ENCODE measurements around the gene DGKD. TPM values are rescaled to one million over a fixed set of nuclear protein-coding genes. Genes with fewer than 3 reads are reported as not detected.

DGKD gene
- total and polyA plus RNA-seq, 9 of the 15 experiments (the other 6 are each of a cell fraction or from before 2014, with no cell fraction given): 0.52 to 29.5 (median 10.6) TPM

DNA sequence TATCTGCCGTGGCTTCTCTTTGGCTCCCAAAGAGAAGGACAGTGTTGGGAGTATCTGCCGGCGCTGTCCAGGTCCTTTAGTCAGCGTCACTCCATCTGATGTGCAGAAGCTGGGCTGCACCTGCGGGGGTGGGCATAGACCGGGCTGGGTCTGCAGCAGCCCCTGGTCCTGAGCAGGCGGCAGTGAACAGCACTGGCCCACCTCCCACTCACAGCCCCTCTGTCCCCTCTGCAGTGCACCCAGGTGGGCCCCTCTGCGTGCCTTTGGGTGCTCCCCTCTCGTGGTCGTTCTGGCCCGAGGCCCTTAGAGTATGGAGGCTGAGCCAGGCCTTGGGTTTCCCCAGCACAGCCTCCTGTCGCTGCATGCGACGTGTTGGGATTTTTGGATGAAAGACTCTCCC, 116.5 kb downstream of the DGKD start (continued):
- TF ChIP-seq, protein P1, sequence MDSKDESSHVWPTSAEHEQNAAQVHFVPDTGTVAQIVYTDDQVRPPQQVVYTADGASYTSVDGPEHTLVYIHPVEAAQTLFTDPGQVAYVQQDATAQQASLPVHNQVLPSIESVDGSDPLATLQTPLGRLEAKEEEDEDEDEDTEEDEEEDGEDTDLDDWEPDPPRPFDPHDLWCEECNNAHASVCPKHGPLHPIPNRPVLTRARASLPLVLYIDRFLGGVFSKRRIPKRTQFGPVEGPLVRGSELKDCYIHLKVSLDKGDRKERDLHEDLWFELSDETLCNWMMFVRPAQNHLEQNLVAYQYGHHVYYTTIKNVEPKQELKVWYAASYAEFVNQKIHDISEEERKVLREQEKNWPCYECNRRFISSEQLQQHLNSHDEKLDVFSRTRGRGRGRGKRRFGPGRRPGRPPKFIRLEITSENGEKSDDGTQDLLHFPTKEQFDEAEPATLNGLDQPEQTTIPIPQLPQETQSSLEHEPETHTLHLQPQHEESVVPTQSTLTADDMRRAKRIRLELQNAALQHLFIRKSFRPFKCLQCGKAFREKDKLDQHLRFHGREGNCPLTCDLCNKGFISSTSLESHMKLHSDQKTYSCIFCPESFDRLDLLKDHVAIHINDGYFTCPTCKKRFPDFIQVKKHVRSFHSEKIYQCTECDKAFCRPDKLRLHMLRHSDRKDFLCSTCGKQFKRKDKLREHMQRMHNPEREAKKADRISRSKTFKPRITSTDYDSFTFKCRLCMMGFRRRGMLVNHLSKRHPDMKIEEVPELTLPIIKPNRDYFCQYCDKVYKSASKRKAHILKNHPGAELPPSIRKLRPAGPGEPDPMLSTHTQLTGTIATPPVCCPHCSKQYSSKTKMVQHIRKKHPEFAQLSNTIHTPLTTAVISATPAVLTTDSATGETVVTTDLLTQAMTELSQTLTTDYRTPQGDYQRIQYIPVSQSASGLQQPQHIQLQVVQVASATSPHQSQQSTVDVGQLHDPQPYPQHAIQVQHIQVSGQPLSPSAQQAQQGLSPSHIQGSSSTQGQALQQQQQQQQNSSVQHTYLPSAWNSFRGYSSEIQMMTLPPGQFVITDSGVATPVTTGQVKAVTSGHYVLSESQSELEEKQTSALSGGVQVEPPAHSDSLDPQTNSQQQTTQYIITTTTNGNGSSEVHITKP (IDR thresholded peaks at IDR 0.05; ENCODE audit: partially characterized antibody): no peak
- TF ChIP-seq PPARD (CRISPR knock-in tag; IDR thresholded peaks at IDR 0.05) (no peak), ZSCAN29 (IDR thresholded peaks at IDR 0.05) (no peak), RBM14 (IDR thresholded peaks at IDR 0.05; ENCODE audit: borderline replicate concordance, insufficient read depth, low read depth, low read length) (no peak), NONO (IDR thresholded peaks at IDR 0.05; ENCODE audit: low read depth in 2 of 2, low read length in 1 of 2) (no peak), ZNF165 (CRISPR knock-in tag; IDR thresholded peaks at IDR 0.05; ENCODE audit: borderline replicate concordance) (no peak), ZNF3 (CRISPR knock-in tag; IDR thresholded peaks at IDR 0.05) (no peak)
